KMS-11 (cell line): ENCODE measurements around the gene MMP10.

Experiments used
- H2AFZ ChIP-seq: fragments of 200-600 bp; sonication (generic); 2 replicates; pipeline ENCODE4 v1.6.1; 2016; ENCODE audit warnings: antibody characterized with exemption, mixed run types, low read depth
- H3K27ac ChIP-seq: fragments of 200-600 bp; sonication (generic); 2 replicates; pipeline ENCODE4 v1.6.1; 2016; ENCODE audit warnings: mild to moderate bottlenecking, mixed run types
- H3K27me3 ChIP-seq: fragments of 200-600 bp; sonication (generic); 2 replicates; pipeline ENCODE4 v1.6.1; 2017; ENCODE audit warnings: mild to moderate bottlenecking, low read depth, mixed run types, moderate library complexity; ENCODE audit not compliant: insufficient read depth
- H3K36me3 ChIP-seq: fragments of 200-600 bp; sonication (generic); 2 replicates; pipeline ENCODE4 v1.6.1; 2017; ENCODE audit warnings: mild to moderate bottlenecking, mixed run types; ENCODE audit not compliant: insufficient read depth
- H3K4me1 ChIP-seq: fragments of 200-600 bp; sonication (generic); 2 replicates; pipeline ENCODE4 v1.6.1; 2016; ENCODE audit warnings: mild to moderate bottlenecking, low read depth, mixed run types; ENCODE audit not compliant: poor library complexity, severe bottlenecking
- H3K4me2 ChIP-seq: fragments of 200-600 bp; sonication (generic); 2 replicates; pipeline ENCODE4 v1.7.0; 2016; ENCODE audit warnings: mild to moderate bottlenecking, mixed run types
- H3K4me3 ChIP-seq: fragments of 200-600 bp; sonication (generic); IDR thresholded peaks from 2 replicates; pipeline ENCODE4 v1.6.1; 2017; ENCODE audit warnings: low read depth, low read length, mixed read lengths; ENCODE audit not compliant: insufficient read depth
- H3K79me2 ChIP-seq: fragments of 200-600 bp; sonication (generic); 2 replicates; pipeline ENCODE4 v1.6.1; 2016; ENCODE audit warnings: low read depth, mixed run types; ENCODE audit not compliant: insufficient read depth
- H3K9ac ChIP-seq: fragments of 200-600 bp; sonication (generic); 2 replicates; pipeline ENCODE4 v1.6.1; 2016; ENCODE audit warnings: mild to moderate bottlenecking, mixed run types
- H4K20me1 ChIP-seq: fragments of 200-600 bp; sonication (generic); 2 replicates; pipeline ENCODE4 v1.6.1; 2016; ENCODE audit warnings: mild to moderate bottlenecking, mixed run types; ENCODE audit not compliant: insufficient read depth
- TF ChIP-seq, protein P1 (sequence below): fragments of 200-600 bp; sonication (generic); conservative IDR thresholded peaks from 2 replicates; pipeline ENCODE4 v1.6.1; 2017; ENCODE audit warnings: low read depth, mild to moderate bottlenecking, antibody characterized with exemption, low read length, moderate library complexity, mixed read lengths

The MMP10 gene

DNA sequence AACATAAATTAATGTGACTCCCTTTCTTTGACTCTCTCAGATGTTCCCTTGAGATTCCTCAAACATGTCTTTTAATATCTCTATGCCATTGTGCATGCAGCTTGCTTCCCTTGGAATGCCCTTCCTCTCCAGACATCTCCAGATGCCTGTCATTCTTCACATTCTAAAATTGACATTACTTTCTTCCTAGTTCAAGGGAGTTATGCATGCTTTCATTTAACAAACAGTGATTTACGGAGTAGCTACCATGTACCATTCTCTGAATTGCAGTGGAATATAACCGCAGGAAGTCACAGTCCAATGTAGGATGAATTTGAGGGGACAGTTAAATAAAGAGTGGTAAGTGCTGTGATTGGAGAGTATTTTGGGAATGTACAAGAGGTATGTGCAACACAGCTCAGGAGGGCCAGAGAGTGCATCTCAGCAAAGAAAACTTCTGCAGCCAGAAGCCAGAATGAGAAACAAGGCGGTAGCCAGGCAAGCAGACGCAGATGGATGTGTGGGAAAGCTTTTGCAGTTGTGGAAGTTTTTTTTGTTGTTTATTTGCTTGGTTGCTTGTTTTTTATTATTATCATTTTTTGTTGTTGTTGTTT lies 18.7 kb downstream of the MMP10 start:
- no peak overlapping the region for H3K27ac ChIP-seq
- no peaks in the 10 kb centered on the region for H3K79me2 ChIP-seq
- H2AFZ ChIP-seq: no peak overlapping the region
- no peaks in the 10 kb centered on the region for H3K4me1 ChIP-seq
- H4K20me1 ChIP-seq: no peaks in the 10 kb centered on the region
- no peak overlapping the region for H3K4me3 ChIP-seq
- no peak overlapping the region for H3K4me2 ChIP-seq
- no peaks in the 10 kb centered on the region for H3K27me3 ChIP-seq
- TF ChIP-seq, protein P1, sequence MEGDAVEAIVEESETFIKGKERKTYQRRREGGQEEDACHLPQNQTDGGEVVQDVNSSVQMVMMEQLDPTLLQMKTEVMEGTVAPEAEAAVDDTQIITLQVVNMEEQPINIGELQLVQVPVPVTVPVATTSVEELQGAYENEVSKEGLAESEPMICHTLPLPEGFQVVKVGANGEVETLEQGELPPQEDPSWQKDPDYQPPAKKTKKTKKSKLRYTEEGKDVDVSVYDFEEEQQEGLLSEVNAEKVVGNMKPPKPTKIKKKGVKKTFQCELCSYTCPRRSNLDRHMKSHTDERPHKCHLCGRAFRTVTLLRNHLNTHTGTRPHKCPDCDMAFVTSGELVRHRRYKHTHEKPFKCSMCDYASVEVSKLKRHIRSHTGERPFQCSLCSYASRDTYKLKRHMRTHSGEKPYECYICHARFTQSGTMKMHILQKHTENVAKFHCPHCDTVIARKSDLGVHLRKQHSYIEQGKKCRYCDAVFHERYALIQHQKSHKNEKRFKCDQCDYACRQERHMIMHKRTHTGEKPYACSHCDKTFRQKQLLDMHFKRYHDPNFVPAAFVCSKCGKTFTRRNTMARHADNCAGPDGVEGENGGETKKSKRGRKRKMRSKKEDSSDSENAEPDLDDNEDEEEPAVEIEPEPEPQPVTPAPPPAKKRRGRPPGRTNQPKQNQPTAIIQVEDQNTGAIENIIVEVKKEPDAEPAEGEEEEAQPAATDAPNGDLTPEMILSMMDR: no peak
- H3K9ac ChIP-seq: no peak overlapping the region
- no peaks in the 10 kb centered on the region for H3K36me3 ChIP-seq

DNA sequence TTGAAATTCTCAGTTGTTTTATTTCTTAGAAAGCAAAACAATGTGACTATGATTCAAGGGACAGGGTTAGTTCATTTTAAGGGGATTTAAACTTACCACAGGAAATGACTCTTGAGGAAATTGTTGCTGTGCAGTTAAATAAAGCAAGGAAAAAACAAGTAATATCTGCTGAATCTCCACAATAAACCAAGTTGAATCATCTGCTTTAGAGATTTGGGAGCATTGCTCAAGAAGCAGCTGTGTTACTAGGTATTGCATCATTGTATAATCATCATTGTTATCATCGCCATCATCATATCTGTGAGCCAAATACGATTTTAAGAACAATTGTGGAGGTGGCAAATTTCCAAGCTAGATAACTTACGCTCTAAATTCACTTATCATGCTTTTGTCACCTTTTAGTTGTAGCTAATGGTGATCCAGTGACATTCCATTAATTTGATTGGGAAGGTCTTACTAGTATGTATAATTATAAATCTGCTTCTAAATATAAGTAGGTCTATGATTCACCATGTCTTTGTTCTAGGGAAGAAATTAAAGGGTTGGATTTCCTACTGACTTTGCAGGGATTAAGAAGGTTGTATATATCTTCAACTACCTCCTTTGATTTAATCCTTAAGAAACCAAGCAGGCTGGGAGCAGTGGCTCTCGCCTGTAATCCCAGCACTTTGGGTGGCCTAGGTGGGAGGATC lies 19.9 kb downstream of the MMP10 start:
- H2AFZ ChIP-seq: no peak overlapping the region
- no peak overlapping the region for H3K9ac ChIP-seq
- TF ChIP-seq, protein P1: no peak
- H3K27me3 ChIP-seq: no peaks in the 10 kb centered on the region
- no peaks in the 10 kb centered on the region for H3K79me2 ChIP-seq
- no peaks in the 10 kb centered on the region for H3K36me3 ChIP-seq
- H4K20me1 ChIP-seq: no peaks in the 10 kb centered on the region
- H3K4me2 ChIP-seq: no peak overlapping the region
- H3K4me1 ChIP-seq: no peaks in the 10 kb centered on the region
- H3K4me3 ChIP-seq: no peak overlapping the region
- no peak overlapping the region for H3K27ac ChIP-seq

DNA sequence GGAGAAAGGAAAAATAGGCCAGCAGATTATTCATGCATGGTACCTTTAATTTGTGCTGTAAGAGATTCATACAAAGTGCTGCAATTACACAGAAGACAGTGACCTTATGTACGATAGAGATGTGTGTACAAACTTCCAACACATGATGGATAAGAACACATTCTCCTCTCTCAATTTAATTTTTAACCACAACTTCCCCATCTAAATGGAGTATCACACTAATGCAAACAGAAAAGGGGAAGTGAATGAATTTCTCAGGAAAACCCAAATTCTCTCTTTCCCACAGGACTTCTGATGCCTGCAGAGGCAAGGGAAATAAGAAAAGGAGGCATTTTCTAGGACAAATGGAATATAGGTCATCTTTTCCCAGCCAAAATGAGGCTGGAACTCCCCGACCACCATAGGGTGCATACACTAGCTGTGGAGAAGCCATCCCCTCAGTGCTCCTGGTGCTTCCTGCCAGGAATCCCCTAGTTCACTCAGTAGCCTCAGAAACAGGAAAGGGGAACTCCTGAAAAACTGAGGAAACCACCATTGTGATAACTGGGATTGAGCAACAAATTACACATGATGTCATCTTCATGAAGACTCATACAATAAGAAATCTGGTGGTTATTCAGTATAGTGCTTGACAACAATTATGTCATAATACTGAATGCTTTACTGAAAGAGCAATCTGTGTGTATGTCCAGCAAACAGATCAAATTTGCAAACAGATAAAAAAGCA lies 22.4 kb downstream of the MMP10 start:
- Histone ChIP-seq H4K20me1 (no peaks in the 10 kb centered on the region), H2AFZ (no peak overlapping the region), H3K79me2 (no peaks in the 10 kb centered on the region), H3K4me2 (no peak overlapping the region), H3K27ac (no peak overlapping the region), H3K4me1 (no peaks in the 10 kb centered on the region), H3K36me3 (no peaks in the 10 kb centered on the region), H3K4me3 (no peak overlapping the region), H3K9ac (no peak overlapping the region), H3K27me3 (no peaks in the 10 kb centered on the region)
- TF ChIP-seq, protein P1: no peak

DNA sequence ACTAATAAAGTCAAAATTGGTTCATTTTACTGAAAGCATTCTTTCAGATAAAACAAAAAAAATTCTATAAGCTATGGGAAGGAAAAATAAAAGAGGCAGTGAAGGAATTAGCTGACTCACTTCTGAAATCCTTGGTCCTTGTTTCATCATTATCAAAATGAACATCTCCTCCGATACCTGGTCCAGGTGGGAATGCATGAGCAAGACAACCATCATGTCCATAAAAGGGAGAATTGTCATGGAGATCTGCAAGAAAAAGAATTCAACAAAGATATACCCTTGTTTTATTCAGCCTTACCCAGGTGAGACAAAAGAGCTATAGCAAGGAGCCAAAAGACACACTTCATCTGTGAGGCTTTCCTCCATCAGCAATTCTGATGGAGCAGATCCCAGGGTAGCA lies 27.2 kb downstream of the MMP10 start:
- TF ChIP-seq, protein P1: no peak
- Histone ChIP-seq H3K4me2 (no peak overlapping the region), H4K20me1 (no peaks in the 10 kb centered on the region), H3K4me3 (no peak overlapping the region), H3K36me3 (no peaks in the 10 kb centered on the region), H3K27ac (no peak overlapping the region), H3K27me3 (no peaks in the 10 kb centered on the region), H3K4me1 (no peaks in the 10 kb centered on the region), H3K79me2 (no peaks in the 10 kb centered on the region), H2AFZ (no peak overlapping the region), H3K9ac (no peak overlapping the region)
